Esophagus muscularis mucosa (tissue), 4 donors: ENCODE measurements around the gene ARMCX2. TPM values are rescaled to one million over a fixed set of nuclear protein-coding genes. Genes with fewer than 3 reads are reported as not detected.

Experiments used
- DNase-seq: peaks from one replicate; pipeline ENCODE4 v3.0.0-alpha.2; 2017; ENCODE audit errors: extremely low spot score
- H3K27ac ChIP-seq, 4 donors: fragments of 200-600 bp; sonication (generic); replicated peaks in 1 of 4; 1 replicate in 3 of 4; 2 replicates in 1 of 4; pipeline ENCODE4 v1.5.1; 2016 to 2019; ENCODE audit warnings: mild to moderate bottlenecking in 1 of 4
- H3K27me3 ChIP-seq, 4 donors: fragments of 200-600 bp; sonication (generic); one replicate each; pipeline versions ENCODE4 v1.5.1 to v1.6.0; 2016 to 2019
- H3K36me3 ChIP-seq, 4 donors: fragments of 200-600 bp; sonication (generic); one replicate each; pipeline ENCODE4 v1.5.1; 2016 to 2019
- H3K4me1 ChIP-seq, 4 donors: fragments of 200-600 bp; sonication (generic); one replicate each; pipeline ENCODE4 v1.5.1; 2016 to 2019
- H3K4me3 ChIP-seq, 4 donors: fragments of 200-600 bp; sonication (generic); 1 replicate in 2 of 4; 2 replicates in 2 of 4; pipeline ENCODE4 v1.5.1; 2016 to 2019; ENCODE audit warnings: mild to moderate bottlenecking in 4 of 4, moderate library complexity in 1 of 4
- H3K9me3 ChIP-seq, 4 donors: fragments of 200-600 bp; sonication (generic); 1 replicate in 3 of 4; 2 replicates in 1 of 4; pipeline ENCODE4 v1.5.1; 2016 to 2019
- CTCF ChIP-seq, 3 experiments: fragments of 200-600 bp in 2 of 3; fragments of 450-650 bp in 1 of 3; sonication (generic) in 2 of 3; IDR thresholded peaks; one replicate each; pipeline ENCODE4 v1.5.1; 2017 to 2019; ENCODE audit warnings: antibody characterized with exemption in 3 of 3, mild to moderate bottlenecking in 2 of 3, moderate library complexity in 1 of 3
- EP300 ChIP-seq: sonication (generic); formaldehyde crosslinking; IDR thresholded peaks from one replicate; pipeline ENCODE4 v1.6.1; 2017; ENCODE audit warnings: antibody characterized with exemption
- POLR2A ChIP-seq: fragments of 450-650 bp; IDR thresholded peaks from one replicate; pipeline ENCODE4 v1.6.1; 2017; ENCODE audit warnings: antibody characterized with exemption, moderate library complexity, mild to moderate bottlenecking, low read depth
- POLR2AphosphoS5 ChIP-seq, 2 donors: sonication (generic); formaldehyde crosslinking; IDR thresholded peaks; one replicate each; pipeline ENCODE4 v1.6.1; 2017; ENCODE audit warnings: antibody characterized with exemption in 2 of 2
- WGBS: methylation state at CpG from one replicate; pipeline ENCODE4 v1.1.5; 2018; 5-methylcytosine and 5-hydroxymethylcytosine counted together
- intact Hi-C: fragments of 100-400 bp; cut with DNase I; formaldehyde crosslinking; loops from one replicate; pipeline ENCODE4 v1.15.1; 2023
- total RNA-seq, 4 donors: library from RNA; depleted of rRNA; stranded (reverse); fragments of >200 nt; gene quantifications; one replicate each; pipeline versions ENCODE4 v1.1.0 to v1.2.1, GENCODE V29; 2016

Gene ARMCX2
- total RNA-seq, 4 donors from 2014 or later = 15.0 to 55.0 (median 30.6) TPM

DNA sequence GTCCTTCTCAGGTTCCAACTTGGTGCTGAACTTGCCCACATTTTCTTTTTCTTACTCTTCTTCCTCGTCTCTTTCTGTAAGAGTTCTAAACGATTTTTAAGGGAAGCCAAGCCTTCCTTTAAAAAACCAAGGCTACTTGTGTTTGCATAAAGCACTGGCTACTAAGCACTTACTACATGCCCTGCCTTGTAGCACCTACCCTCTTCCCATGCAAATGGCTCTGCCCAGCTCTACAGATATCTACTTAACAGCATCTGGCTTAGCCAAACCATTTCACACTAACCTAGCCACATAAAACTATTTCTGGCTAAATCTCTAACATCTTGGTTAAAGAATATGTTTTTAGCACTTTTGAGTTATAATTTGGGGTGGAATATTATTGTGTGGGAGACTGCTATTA lies 26.9 kb upstream of the ARMCX2 start:
- Histone ChIP-seq H3K27ac (no peak overlapping the region), H3K4me3 (no peak overlapping the region), H3K27me3 (no peaks in the 10 kb centered on the region), H3K9me3 (no peaks in the 10 kb centered on the region), H3K4me1 (no peaks in the 10 kb centered on the region), H3K36me3 (no peaks in the 10 kb centered on the region)
- WGBS = 51% methylated on average over 2 of the region's 2 CpGs
- TF ChIP-seq POLR2AphosphoS5 (IDR thresholded peaks at IDR 0.05) (no peak), CTCF (IDR thresholded peaks at IDR 0.05) (no peak), POLR2A (no peak), EP300 (no peak)
- no peak for DNase-seq
- intact Hi-C loops = no loop called here

GRCh38 chrX:101685923-101686322 lies 26.3 kb upstream of the ARMCX2 start:
- intact Hi-C loops = no loop called here
- no peaks in the 10 kb centered on the region for H3K36me3 ChIP-seq
- no peak overlapping the region for H3K4me3 ChIP-seq
- no peak for TF ChIP-seq POLR2AphosphoS5 (IDR thresholded peaks at IDR 0.05)
- no peak for TF ChIP-seq CTCF (IDR thresholded peaks at IDR 0.05)
- TF ChIP-seq POLR2A = no peak
- no peak for TF ChIP-seq EP300
- H3K27ac ChIP-seq = no peak overlapping the region
- no peaks in the 10 kb centered on the region for H3K27me3 ChIP-seq
- no peak for DNase-seq
- H3K9me3 ChIP-seq = no peaks in the 10 kb centered on the region
- H3K4me1 ChIP-seq = no peaks in the 10 kb centered on the region

GRCh38 chrX:101682723-101683122 lies 23.1 kb upstream of the ARMCX2 start:
- no peaks in the 10 kb centered on the region for H3K36me3 ChIP-seq
- TF ChIP-seq POLR2AphosphoS5 (IDR thresholded peaks at IDR 0.05) (no peak), EP300 (no peak), POLR2A (no peak), CTCF (IDR thresholded peaks at IDR 0.05) (no peak)

DNA sequence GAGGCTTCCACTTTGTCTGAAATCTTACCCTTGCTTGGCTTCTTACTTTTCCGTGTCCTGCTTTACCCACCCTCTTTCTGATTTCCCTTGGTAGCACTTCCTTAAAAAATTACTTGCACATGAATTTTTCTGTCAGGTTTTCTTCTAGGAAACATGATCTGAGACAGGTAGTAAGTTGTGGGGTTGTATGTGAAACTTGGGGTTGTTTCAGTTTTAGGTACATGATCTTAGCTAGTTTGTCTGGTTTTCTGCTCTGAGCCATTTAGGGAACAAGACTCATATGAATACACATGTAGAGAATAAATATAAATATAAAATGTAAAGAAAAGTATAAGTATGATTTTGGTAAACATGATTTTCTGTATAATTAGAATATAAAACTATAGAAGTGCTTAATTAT lies 17.4 kb upstream of the ARMCX2 start:
- Histone ChIP-seq H3K9me3 (no peaks in the 10 kb centered on the region), H3K36me3 (no peaks in the 10 kb centered on the region), H3K27ac (no peak overlapping the region), H3K4me3 (no peak overlapping the region), H3K4me1 (no peaks in the 10 kb centered on the region), H3K27me3 (no peaks in the 10 kb centered on the region)
- intact Hi-C loops = no loop called here
- 54% methylated on average over 1 of the region's 1 CpG for WGBS
- TF ChIP-seq EP300 (no peak), POLR2A (no peak), CTCF (IDR thresholded peaks at IDR 0.05) (no peak), POLR2AphosphoS5 (IDR thresholded peaks at IDR 0.05) (no peak)
- DNase-seq = no peak

More at GRCh38 chrX:101682723-101683122, 23.1 kb upstream of the ARMCX2 start:
- no peak for DNase-seq
- WGBS = 31% methylated on average over 2 of the region's 2 CpGs
- Histone ChIP-seq H3K9me3 (no peaks in the 10 kb centered on the region), H3K27ac (no peak overlapping the region), H3K4me1 (no peaks in the 10 kb centered on the region), H3K4me3 (no peak overlapping the region), H3K27me3 (no peaks in the 10 kb centered on the region)
- intact Hi-C loops = no loop called here

- TF ChIP-seq CTCF (IDR thresholded peaks at IDR 0.05) (no peak), POLR2AphosphoS5 (IDR thresholded peaks at IDR 0.05) (no peak), EP300 (no peak), POLR2A (no peak)
- Histone ChIP-seq H3K9me3 (no peaks in the 10 kb centered on the region), H3K27ac (no peak overlapping the region), H3K27me3 (no peaks in the 10 kb centered on the region), H3K4me3 (no peak overlapping the region), H3K4me1 (no peaks in the 10 kb centered on the region), H3K36me3 (no peaks in the 10 kb centered on the region)
- intact Hi-C loops = no loop called here
- 70% methylated on average over 3 of the region's 3 CpGs for WGBS
- no peak for DNase-seq
Measured at GRCh38 chrX:101676571-101676970, 16.9 kb upstream of the ARMCX2 start.
